ENCODE measurements around the gene VGLL4.
"Not testable (repeated sequence)": the region's sequence is repeated elsewhere in the genome, so short reads cannot be mapped to it uniquely, and the experiment has no call there.

Gene VGLL4

GRCh38 chr3:11588338-11588737 lies 55.4 kb downstream of the VGLL4 start:
- no peak for TF ChIP-seq POLR2A (IDR thresholded peaks at IDR 0.05; ENCODE audit: low read depth, low read length)
- no peak for DNase-seq (ENCODE audit: insufficient read length, low spot score)
- no peak for FAIRE-seq

- DNase-seq (ENCODE audit: insufficient read length, low spot score) (no peak), FAIRE-seq (no peak)
- TF ChIP-seq POLR2A (IDR thresholded peaks at IDR 0.05; ENCODE audit: low read depth, low read length): no peak
Observed at GRCh38 chr3:11587766-11588165, 55.9 kb downstream of the VGLL4 start.

DNA sequence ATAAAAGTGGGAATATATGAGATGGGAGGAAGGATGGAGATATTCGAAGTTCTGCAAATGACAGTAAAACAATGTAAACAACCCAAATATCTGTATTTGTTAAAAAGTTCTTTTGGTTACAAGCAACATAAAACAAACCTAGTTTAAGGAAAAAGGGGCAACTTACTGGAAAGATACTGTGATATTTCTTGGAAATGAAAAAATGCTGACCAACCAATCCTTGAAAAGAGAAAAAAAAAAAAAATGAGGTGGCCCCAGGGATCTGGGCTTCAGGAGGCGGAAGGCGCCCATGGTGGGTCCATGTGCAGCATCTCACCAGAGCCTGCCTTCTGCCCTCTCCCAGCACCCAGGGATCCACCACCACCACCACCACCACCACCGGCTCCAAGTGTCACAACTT lies 59.1 kb downstream of the VGLL4 start:
- DNase-seq (ENCODE audit: insufficient read length, low spot score) (no peak), FAIRE-seq (no peak)
- no peak for TF ChIP-seq POLR2A (IDR thresholded peaks at IDR 0.05; ENCODE audit: low read depth, low read length)

DNA sequence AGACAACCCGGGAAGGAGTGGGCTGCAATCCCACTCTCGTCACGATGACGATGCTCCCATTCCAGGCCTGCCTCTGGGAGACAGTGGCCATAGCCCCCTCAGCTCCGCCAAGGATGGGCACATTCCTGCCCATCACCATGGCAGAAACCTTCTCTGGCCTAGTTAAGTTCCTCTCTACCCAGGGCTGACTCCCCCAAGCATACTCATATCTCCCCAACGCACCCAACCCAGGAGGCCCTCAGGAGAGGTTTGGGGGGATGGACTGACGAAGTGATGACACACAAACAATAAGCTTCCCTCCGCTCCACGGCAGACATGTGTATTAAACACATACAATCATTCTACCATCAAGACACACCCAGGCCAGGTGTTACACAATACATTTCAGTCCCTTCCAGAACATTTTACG lies 60.1 kb downstream of the VGLL4 start:
- DNase-seq (ENCODE audit: insufficient read length, low spot score) (no peak), FAIRE-seq (no peak)

DNA sequence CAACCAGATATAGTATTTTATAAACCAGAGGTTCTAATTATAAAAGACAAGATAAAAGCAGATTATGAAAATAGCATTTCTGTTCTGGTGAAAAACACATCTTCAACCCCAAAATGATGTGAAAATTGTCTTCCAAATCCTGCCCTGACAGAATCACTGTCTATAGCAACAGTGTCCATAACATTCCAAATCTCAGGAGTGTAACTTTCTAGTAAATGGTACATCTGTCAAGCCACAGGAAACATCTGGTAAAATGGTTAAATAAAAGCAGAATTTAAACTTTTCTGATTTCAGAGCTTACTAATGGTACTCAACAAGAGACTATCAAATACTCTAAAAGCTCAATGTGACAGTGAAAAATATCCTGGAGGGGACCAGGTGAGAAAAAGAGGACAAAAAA lies 60.5 kb downstream of the VGLL4 start:
- no peak for TF ChIP-seq POLR2A (IDR thresholded peaks at IDR 0.05; ENCODE audit: low read depth, low read length)
- no peak for FAIRE-seq

More for the DNA sequence above, 60.1 kb downstream of the VGLL4 start:
- TF ChIP-seq POLR2A (IDR thresholded peaks at IDR 0.05; ENCODE audit: low read depth, low read length): no peak

GRCh38 chr3:11582191-11582968 lies 61.3 kb downstream of the VGLL4 start:
- no peak for TF ChIP-seq POLR2A (IDR thresholded peaks at IDR 0.05; ENCODE audit: low read depth, low read length)
- no peak for DNase-seq (ENCODE audit: insufficient read length, low spot score)
- FAIRE-seq: peak; percentile 36

More for the DNA sequence above, 60.5 kb downstream of the VGLL4 start:
- DNase-seq (ENCODE audit: insufficient read length, low spot score): no peak

- no peak for FAIRE-seq
- no peak for TF ChIP-seq POLR2A (IDR thresholded peaks at IDR 0.05; ENCODE audit: low read depth, low read length)
- DNase-seq (ENCODE audit: insufficient read length, low spot score): no peak
Observed at GRCh38 chr3:11581237-11582190, 62.2 kb downstream of the VGLL4 start.

DNA sequence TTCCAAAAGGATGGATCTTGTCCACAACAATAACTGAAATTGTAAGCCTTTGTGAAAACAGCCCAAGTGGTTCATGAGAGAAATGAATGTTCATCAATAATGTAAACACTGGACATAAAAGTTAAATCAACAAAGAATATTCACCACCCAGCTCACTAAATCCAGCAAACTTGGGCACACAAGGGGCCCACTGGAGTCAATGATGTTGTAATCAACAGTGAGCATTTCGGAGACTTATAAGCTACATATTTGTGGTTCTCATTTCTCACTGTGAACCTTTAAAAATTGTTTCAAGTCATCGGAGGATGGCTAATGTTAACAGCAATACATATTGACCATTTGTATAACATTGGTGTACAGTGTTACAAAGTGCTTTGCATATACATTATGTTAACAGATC lies 63.1 kb downstream of the VGLL4 start:
- DNase-seq (ENCODE audit: insufficient read length, low spot score) (no peak), FAIRE-seq (no peak)
- TF ChIP-seq POLR2A (IDR thresholded peaks at IDR 0.05; ENCODE audit: low read depth, low read length): no peak

GRCh38 chr3:11578169-11578568 lies 65.5 kb downstream of the VGLL4 start:
- DNase-seq (ENCODE audit: insufficient read length, low spot score): no peak
- FAIRE-seq: no peak

GRCh38 chr3:11576453-11576852 lies 67.3 kb downstream of the VGLL4 start:
- DNase-seq (ENCODE audit: insufficient read length, low spot score) (no peak), FAIRE-seq (no peak)
- TF ChIP-seq POLR2A (IDR thresholded peaks at IDR 0.05; ENCODE audit: low read depth, low read length): no peak

More at GRCh38 chr3:11578169-11578568, 65.5 kb downstream of the VGLL4 start:
- TF ChIP-seq POLR2A (IDR thresholded peaks at IDR 0.05; ENCODE audit: low read depth, low read length): no peak

- no peak for DNase-seq (ENCODE audit: insufficient read length, low spot score)
- no peak for TF ChIP-seq POLR2A (IDR thresholded peaks at IDR 0.05; ENCODE audit: low read depth, low read length)
- FAIRE-seq: no peak
Observed at GRCh38 chr3:11575677-11576076, 68.0 kb downstream of the VGLL4 start.

GRCh38 chr3:11574981-11575669 lies 68.6 kb downstream of the VGLL4 start:
- TF ChIP-seq POLR2A (IDR thresholded peaks at IDR 0.05; ENCODE audit: low read depth, low read length): no peak
- DNase-seq (ENCODE audit: insufficient read length, low spot score) (no peak), FAIRE-seq (no peak)

DNA sequence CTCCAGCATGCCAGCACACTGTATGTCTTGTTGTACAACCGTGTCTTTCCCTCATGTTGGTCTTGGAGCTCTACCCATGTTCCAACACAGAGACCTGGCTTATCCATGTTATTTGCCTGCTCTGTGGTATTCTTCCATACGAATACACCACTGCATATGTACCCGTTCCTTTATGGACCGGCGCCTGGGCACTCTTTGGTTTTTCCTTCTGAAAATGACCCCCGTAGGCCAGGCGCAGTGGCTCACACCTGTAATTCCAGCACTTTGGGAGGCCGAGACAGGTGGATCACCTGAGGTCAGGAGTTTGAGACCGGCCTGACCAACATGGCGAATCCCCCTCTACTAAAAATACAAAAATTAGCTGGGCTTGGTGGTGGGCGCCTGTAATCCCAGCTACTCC lies 71.1 kb downstream of the VGLL4 start:
- FAIRE-seq; DNase-seq (ENCODE audit: insufficient read length, low spot score): not testable (repeated sequence)
